ENCODE data around the gene GPR42. TPM values are rescaled to one million over a fixed set of nuclear protein-coding genes. Genes with fewer than 3 reads are reported as not detected.

GPR42 gene
- total RNA-seq, 2 donors from 2014 or later = not detected

DNA sequence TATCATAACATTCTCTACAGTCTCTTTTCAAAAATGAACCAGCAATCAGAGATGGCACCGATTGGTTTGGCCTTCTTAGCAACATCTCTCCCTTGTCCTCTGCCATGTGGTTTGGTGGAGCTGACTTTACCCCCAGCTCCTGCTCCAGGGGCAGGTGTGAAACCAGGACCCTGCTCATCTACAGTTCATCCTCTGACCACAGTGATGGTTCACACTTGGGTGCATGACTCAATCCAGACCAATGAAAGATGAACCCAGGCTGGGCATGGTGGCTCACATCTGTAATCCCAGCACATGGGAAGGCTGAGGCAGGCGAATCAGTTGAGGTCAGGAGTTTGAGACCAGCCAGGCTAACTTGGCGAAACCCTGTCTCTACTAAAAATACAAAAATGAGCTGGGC is 43.6 kb downstream of the GPR42 start:
- Histone ChIP-seq H3K36me3 (no peaks in the 10 kb centered on the region), H3K4me1 (no peaks in the 10 kb centered on the region), H3K9me3 (no peaks in the 10 kb centered on the region), H3K4me3 (no peak overlapping the region), H3K27ac (no peak overlapping the region), H3K27me3 (no peaks in the 10 kb centered on the region)
- TF ChIP-seq, protein P1, sequence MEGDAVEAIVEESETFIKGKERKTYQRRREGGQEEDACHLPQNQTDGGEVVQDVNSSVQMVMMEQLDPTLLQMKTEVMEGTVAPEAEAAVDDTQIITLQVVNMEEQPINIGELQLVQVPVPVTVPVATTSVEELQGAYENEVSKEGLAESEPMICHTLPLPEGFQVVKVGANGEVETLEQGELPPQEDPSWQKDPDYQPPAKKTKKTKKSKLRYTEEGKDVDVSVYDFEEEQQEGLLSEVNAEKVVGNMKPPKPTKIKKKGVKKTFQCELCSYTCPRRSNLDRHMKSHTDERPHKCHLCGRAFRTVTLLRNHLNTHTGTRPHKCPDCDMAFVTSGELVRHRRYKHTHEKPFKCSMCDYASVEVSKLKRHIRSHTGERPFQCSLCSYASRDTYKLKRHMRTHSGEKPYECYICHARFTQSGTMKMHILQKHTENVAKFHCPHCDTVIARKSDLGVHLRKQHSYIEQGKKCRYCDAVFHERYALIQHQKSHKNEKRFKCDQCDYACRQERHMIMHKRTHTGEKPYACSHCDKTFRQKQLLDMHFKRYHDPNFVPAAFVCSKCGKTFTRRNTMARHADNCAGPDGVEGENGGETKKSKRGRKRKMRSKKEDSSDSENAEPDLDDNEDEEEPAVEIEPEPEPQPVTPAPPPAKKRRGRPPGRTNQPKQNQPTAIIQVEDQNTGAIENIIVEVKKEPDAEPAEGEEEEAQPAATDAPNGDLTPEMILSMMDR (IDR thresholded peaks at IDR 0.05) = no peak
- no peak for DNase-seq (ENCODE audit: low spot score)

DNA sequence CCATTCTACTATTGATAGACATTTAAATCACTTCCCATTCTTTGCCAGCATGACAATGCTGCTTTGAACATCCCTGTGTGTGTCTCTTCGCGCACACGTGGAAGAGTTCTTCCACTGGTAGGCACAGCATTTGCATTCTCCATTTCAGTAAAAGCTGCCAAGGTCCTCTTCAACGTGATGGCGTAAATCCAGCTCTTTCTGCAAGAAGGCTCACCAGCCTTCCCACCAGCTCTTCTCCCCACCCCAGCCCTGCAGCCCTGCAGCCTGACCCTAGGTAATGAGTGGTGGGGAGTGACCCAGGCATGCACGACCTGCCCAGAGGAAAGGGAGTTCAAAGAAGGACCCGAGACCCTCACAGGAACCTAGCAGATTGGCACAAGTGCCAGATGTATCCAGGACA is 45.5 kb downstream of the GPR42 start:
- Histone ChIP-seq H3K4me3 (no peak overlapping the region), H3K9me3 (no peaks in the 10 kb centered on the region), H3K36me3 (no peaks in the 10 kb centered on the region), H3K4me1 (no peaks in the 10 kb centered on the region), H3K27ac (no peak overlapping the region), H3K27me3 (no peaks in the 10 kb centered on the region)
- TF ChIP-seq, protein P1 (IDR thresholded peaks at IDR 0.05) = no peak
- no peak for DNase-seq (ENCODE audit: low spot score)

DNA sequence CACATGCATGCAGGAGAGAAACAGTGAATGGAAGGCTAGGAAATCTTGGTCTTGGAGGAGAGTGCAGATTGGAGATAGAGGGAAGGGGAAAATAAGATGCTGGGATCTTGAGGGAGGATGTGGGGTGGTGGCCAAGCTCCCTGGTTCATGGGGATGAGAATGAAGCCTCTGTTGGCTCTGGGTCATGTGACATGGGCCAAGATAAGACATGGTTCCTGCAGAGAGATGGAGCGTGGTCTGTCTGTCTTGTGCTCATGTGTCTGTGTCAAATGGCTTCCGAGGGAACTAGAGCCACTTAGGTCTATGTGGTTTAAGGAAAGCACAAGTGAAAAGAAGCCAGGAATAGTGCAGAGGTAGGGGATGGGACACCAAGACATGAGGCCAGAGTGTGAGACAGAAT is 46.4 kb downstream of the GPR42 start:
- no peak for DNase-seq (ENCODE audit: low spot score)
- Histone ChIP-seq H3K9me3 (no peaks in the 10 kb centered on the region), H3K27ac (no peak overlapping the region), H3K36me3 (no peaks in the 10 kb centered on the region), H3K4me3 (no peak overlapping the region), H3K4me1 (no peaks in the 10 kb centered on the region), H3K27me3 (no peaks in the 10 kb centered on the region)
- TF ChIP-seq, protein P1 (IDR thresholded peaks at IDR 0.05) = no peak

DNA sequence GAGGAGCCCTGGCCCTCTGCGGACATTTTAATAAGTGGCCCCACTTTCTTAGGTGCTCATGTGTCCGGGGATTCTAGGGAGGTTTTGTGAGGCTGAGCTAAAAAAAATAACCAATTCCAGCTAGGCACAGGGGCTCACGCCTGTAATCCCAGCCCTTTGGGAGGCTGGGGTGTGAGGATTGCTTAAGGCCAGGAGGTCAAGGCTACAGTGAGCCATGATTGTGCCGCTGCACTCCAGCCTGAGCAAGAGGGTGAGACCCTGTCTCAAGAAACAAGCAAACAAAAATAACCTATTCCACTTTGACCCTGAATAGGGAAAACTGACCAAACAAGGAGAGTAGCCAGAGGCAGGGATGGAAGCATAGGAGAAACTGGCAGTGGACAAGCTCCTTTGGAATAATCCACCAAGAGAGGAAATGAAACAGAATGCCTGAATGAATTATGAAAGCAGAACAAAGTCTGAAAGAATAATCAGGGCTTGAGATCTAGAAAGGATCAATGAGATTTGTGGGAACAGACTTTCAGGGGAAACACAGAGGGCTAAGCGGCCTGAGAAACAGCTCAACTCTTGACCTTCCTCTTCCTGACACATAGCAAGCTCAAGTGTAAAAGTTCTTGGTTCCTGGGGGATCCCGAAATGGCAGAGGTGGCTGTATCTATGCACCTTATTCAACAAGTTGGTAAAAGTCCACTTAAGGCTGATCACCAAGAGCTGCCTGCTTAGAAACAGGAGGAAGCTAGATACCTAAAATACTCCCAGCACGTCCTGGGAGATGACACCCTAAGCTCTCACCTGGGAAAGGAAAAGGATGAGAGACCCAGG is 47.1 kb downstream of the GPR42 start:
- H3K27ac ChIP-seq = no peak overlapping the region
- no peaks in the 10 kb centered on the region for H3K4me1 ChIP-seq
- H3K4me3 ChIP-seq = no peak overlapping the region
- no peaks in the 10 kb centered on the region for H3K9me3 ChIP-seq
- no peaks in the 10 kb centered on the region for H3K36me3 ChIP-seq
- H3K27me3 ChIP-seq = no peaks in the 10 kb centered on the region
- TF ChIP-seq, protein P1 (IDR thresholded peaks at IDR 0.05) = no peak
- DNase-seq (ENCODE audit: low spot score) = no peak

DNA sequence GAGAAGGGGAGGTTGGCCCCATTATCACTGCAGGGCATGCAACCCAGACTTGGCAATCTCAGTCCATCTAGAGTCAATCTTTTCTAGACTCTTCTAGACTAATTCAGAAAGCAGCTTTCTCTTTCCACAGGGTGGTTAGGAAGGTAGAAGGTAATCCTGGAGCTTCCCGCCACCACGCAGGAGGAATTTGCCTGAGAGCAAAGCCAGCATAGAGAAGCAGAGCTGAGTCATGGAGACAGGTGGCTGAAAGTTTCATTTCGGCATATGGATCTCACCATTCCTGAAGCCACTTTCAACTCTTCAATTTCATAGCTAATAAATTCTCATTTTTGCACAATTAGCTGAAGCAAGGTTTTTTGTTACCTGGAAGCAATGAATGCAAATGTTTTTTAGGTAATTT is 48.2 kb downstream of the GPR42 start:
- H3K4me1 ChIP-seq = no peaks in the 10 kb centered on the region
- H3K4me3 ChIP-seq = no peak overlapping the region
- no peaks in the 10 kb centered on the region for H3K9me3 ChIP-seq
- H3K36me3 ChIP-seq = no peaks in the 10 kb centered on the region
- no peak for DNase-seq (ENCODE audit: low spot score)
- H3K27ac ChIP-seq = no peak overlapping the region
- H3K27me3 ChIP-seq = no peaks in the 10 kb centered on the region
- TF ChIP-seq, protein P1 (IDR thresholded peaks at IDR 0.05) = no peak

DNA sequence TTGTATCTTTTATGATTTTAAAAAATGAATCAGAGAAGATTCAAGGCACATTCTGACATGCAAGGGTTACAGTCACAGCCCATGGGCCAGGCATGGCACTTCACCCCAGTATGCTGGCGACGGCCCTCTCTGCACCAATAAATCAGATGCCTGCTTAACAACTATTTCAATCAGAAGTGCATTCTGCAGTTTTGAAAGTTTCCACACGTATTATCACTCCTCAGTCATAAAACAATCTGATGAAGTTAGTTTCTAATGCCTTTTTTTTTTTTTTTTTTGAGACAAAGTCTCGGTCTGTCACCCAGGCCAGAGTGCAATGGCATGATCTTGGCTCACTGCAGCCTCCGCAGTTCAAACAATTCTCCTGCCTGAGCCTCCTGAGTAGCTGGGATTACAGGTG is 48.9 kb downstream of the GPR42 start:
- H3K27me3 ChIP-seq = no peaks in the 10 kb centered on the region
- H3K9me3 ChIP-seq = no peaks in the 10 kb centered on the region
- DNase-seq (ENCODE audit: low spot score) = no peak
- TF ChIP-seq, protein P1 (IDR thresholded peaks at IDR 0.05) = no peak
- no peaks in the 10 kb centered on the region for H3K36me3 ChIP-seq
- no peak overlapping the region for H3K4me3 ChIP-seq
- H3K27ac ChIP-seq = no peak overlapping the region
- H3K4me1 ChIP-seq = no peaks in the 10 kb centered on the region

All from right atrium auricular region (tissue), 2 donors.